CD4-positive, alpha-beta T cell (primary cell): ENCODE data around the gene MRPL36. TPM values are rescaled to one million over a fixed set of nuclear protein-coding genes. Genes with fewer than 3 reads are reported as not detected.
A peak's percentile ranks its signal among the peaks of the same experiment; 100 is the strongest.

Source experiments
- ATAC-seq: fragments of 200-7000 bp; cut with Tn5 transposase; one replicate; pipeline ENCODE4 v1.10.0; 2022; ENCODE audit warnings: mild to moderate bottlenecking; ENCODE audit not compliant: poor library complexity
- CTCF ChIA-PET: fragments of 350-600 bp; sonication (Branson Sonifier 250); formaldehyde crosslinking; loops from one replicate; lab custom pipeline; 2021; ENCODE audit warnings: antibody characterized with exemption, inconsistent platforms; lab: Charles Lee
- POLR2A ChIA-PET: fragments of 350-600 bp; sonication (Branson Sonifier 250); formaldehyde crosslinking; loops from one replicate; lab custom pipeline; 2021; ENCODE audit warnings: antibody characterized with exemption, inconsistent platforms; lab: Charles Lee
- DNase-seq, 14 experiments: peaks; one replicate each; pipeline ENCODE4 v3.0.0-alpha.2; 2013 to 2020; ENCODE audit warnings: mixed read lengths in 2 of 14
- H3K27ac ChIP-seq, 2 donors: one replicate each; pipeline versions ENCODE4 v1.5.1 to v1.7.0; 2013; ENCODE audit warnings: low read length in 2 of 2, low read depth in 1 of 2, mild to moderate bottlenecking in 1 of 2
- H3K27me3 ChIP-seq, 2 experiments: 1 replicate in 1 of 2; 2 replicates in 1 of 2; pipeline versions ENCODE4 v1.6.1 to v1.7.0; 2013; ENCODE audit warnings: low read length in 2 of 2, control low read depth in 1 of 2, mild to moderate bottlenecking in 1 of 2, moderate library complexity in 1 of 2; ENCODE audit not compliant: insufficient read depth in 2 of 2, control insufficient read depth in 1 of 2
- H3K36me3 ChIP-seq: one replicate; pipeline ENCODE4 v1.6.1; 2013; ENCODE audit warnings: low read length, control low read depth; ENCODE audit not compliant: insufficient read depth
- H3K4me1 ChIP-seq: one replicate; pipeline ENCODE4 v1.6.1; 2013; ENCODE audit warnings: low read length, control low read depth; ENCODE audit not compliant: insufficient read depth
- H3K4me3 ChIP-seq: one replicate; pipeline ENCODE4 v1.5.1; 2013; ENCODE audit warnings: mild to moderate bottlenecking, low read length, moderate library complexity
- H3K9me3 ChIP-seq, 2 experiments: 1 replicate in 1 of 2; 2 replicates in 1 of 2; pipeline versions ENCODE4 v1.6.1 to v1.7.0; 2013; ENCODE audit warnings: low read length in 2 of 2, mild to moderate bottlenecking in 2 of 2, control low read depth in 1 of 2, moderate library complexity in 1 of 2; ENCODE audit not compliant: control insufficient read depth in 1 of 2, insufficient read depth in 1 of 2
- H3K27ac Mint-ChIP-seq: one replicate; pipeline ENCODE4 v1.8.0; 2020; ENCODE audit warnings: mixed read lengths
- H3K27me3 Mint-ChIP-seq: one replicate; pipeline ENCODE4 v1.8.0; 2021; ENCODE audit warnings: mixed read lengths
- H3K36me3 Mint-ChIP-seq: one replicate; pipeline ENCODE4 v1.8.0; 2021; ENCODE audit warnings: low read depth, mixed read lengths
- H3K4me1 Mint-ChIP-seq: one replicate; pipeline ENCODE4 v1.8.0; 2021; ENCODE audit warnings: low read depth, mixed read lengths
- H3K4me3 Mint-ChIP-seq: one replicate; pipeline ENCODE4 v1.8.0; 2020; ENCODE audit warnings: mild to moderate bottlenecking, mixed read lengths
- H3K9me3 Mint-ChIP-seq: one replicate; pipeline ENCODE4 v1.8.0; 2020; ENCODE audit warnings: mixed read lengths
- intact Hi-C, 2 experiments: fragments of 100-400 bp; cut with DNase I in 1 of 2; cut with micrococcal nuclease in 1 of 2; formaldehyde crosslinking; loops; one replicate each; pipeline versions ENCODE4 v1.15.1 to v1.9.0; 2023 to 2025; cut with DNase I, micrococcal nuclease
- total RNA-seq, 174 experiments: library from RNA in 2 of 174; stranded (reverse) in 2 of 174; gene quantifications; one replicate each; pipeline ENCODE4 v1.2.3 and lab custom pipeline; 2021 to 2026
- TF ChIP-seq, protein P1 (sequence below): fragments of 200-600 bp; IDR thresholded peaks from one replicate; pipeline ENCODE4 v1.8.0; 2022; ENCODE audit warnings: antibody characterized with exemption, mild to moderate bottlenecking

MRPL36 gene
- total RNA-seq, 2 experiments from 2014 or later = 14.3 to 18.2 TPM

DNA sequence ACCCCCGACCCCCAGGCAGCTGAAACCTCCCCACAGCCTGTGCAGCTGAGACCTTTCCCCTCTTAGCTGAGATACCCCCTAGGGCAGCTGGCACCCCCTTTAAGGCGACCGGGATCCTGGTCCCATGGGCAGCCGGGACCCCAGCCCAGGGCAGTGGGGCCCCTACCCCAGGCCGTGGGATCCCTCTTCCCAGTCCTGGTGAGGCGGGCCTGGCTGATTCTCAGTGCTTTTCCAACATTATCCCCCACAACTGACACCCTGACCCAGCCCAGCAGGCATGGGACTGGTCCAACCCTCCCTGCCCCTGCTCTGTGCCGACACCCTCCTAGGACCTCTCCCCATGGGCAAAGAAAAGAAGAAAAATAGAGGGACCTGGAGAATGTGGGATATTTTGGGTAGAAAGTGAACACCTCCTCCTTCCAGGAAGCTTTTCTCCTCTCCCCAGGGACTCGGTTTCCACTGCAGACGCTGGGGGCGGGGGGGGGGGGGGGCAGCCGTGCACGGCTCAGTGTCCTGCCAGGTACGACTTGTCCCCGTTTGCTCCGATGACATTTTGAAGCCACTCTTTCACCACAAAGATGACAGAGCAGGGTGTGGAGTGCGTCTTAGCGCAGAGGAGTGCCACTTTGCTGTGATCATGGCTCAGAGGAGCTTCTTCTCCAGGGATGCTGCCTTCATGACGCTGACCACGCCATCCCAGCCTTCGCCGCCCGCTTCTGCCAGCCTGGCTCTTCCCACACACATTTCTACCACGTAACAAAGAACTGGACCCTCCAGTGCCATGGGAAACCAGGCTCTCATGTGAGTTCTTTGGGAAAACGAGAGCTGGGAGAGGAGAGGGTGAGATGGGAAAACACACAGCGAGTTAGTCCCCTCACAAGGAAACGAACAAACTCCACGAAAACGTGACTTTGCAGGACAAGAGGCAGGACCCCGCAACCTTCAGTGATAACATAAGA, 47.5 kb downstream of the MRPL36 start:
- TF ChIP-seq, protein P1, sequence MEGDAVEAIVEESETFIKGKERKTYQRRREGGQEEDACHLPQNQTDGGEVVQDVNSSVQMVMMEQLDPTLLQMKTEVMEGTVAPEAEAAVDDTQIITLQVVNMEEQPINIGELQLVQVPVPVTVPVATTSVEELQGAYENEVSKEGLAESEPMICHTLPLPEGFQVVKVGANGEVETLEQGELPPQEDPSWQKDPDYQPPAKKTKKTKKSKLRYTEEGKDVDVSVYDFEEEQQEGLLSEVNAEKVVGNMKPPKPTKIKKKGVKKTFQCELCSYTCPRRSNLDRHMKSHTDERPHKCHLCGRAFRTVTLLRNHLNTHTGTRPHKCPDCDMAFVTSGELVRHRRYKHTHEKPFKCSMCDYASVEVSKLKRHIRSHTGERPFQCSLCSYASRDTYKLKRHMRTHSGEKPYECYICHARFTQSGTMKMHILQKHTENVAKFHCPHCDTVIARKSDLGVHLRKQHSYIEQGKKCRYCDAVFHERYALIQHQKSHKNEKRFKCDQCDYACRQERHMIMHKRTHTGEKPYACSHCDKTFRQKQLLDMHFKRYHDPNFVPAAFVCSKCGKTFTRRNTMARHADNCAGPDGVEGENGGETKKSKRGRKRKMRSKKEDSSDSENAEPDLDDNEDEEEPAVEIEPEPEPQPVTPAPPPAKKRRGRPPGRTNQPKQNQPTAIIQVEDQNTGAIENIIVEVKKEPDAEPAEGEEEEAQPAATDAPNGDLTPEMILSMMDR = no peak
- no peak overlapping the region for H3K27ac Mint-ChIP-seq
- CTCF ChIA-PET = no interaction called here
- peaks cover 0 to 5% of the 10 kb centered on the region in 2 experiments for H3K27me3 ChIP-seq
- peak in 1 of 14 experiments; percentile 2 for DNase-seq
- POLR2A ChIA-PET = no interaction called here
- peaks cover 0 to under 1% of the 10 kb centered on the region in 2 experiments for H3K9me3 ChIP-seq
- H3K9me3 Mint-ChIP-seq = no peaks in the 10 kb centered on the region
- H3K4me3 Mint-ChIP-seq = no peak overlapping the region
- ATAC-seq = no peak
- H3K4me1 Mint-ChIP-seq = no peaks in the 10 kb centered on the region
- no peak overlapping the region for H3K4me3 ChIP-seq
- no peaks in the 10 kb centered on the region for H3K4me1 ChIP-seq
- intact Hi-C loops = no loop called here
- no peaks in the 10 kb centered on the region for H3K36me3 Mint-ChIP-seq
- H3K36me3 ChIP-seq = no peaks in the 10 kb centered on the region
- H3K27ac ChIP-seq = no peak overlapping the region
- peaks cover 4% of the 10 kb centered on the region for H3K27me3 Mint-ChIP-seq

DNA sequence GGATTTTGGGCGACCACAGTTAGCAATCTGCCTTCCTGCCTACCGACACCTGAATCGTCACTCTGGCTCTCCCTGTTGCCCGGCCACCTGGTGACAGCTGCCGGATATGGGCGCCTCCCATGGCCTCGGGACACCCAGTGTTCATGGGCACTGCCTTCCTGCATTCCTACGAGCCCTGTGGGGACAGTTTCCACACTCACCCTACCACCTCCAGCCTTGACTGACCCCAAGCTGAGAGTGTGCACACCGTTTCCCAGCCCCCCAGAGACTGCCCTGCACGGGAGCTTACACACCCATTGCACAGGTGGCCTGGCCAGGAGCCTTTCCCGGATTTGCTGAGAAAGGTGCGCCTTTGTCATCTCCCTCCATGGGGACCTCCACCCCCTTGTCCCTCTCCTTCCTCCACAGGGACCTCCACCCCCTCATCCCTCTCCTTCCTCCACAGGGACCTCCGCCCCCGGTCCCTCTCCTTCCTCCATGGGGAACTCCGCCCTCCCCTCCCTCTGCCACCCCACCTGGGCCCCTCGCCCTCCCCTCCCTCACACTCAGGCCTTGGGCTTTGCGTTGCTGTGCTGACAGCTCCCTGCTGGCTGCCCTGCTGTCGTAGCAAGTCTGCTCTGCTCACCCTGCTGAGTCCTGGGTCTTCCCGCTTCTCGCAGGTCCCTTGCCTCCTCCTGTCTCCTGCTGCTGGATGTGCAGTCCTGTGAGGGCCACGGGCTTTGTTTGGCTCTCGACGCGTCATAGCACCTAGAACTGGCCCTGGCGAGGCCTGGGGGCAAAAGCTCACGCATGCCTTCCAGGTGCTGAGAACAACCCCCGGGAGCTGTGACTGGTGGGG, 48.4 kb downstream of the MRPL36 start:
- no peaks in the 10 kb centered on the region for H3K36me3 Mint-ChIP-seq
- ChIA-PET CTCF (no interaction called here), POLR2A (no interaction called here)
- Histone ChIP-seq H3K36me3 (no peaks in the 10 kb centered on the region), H3K9me3 (no peaks in the 10 kb centered on the region), H3K4me3 (no peak overlapping the region), H3K4me1 (no peaks in the 10 kb centered on the region), H3K27me3 (peaks cover 0 to 5% of the 10 kb centered on the region in 2 experiments), H3K27ac (no peak overlapping the region)
- intact Hi-C loops = no loop called here
- no peak overlapping the region for H3K27ac Mint-ChIP-seq
- H3K9me3 Mint-ChIP-seq = no peaks in the 10 kb centered on the region
- peak in 1 of 14 experiments; percentile 7 for DNase-seq
- peaks cover 4% of the 10 kb centered on the region for H3K27me3 Mint-ChIP-seq
- TF ChIP-seq, protein P1 = no peak
- no peaks in the 10 kb centered on the region for H3K4me1 Mint-ChIP-seq
- ATAC-seq = no peak
- H3K4me3 Mint-ChIP-seq = no peak overlapping the region

DNA sequence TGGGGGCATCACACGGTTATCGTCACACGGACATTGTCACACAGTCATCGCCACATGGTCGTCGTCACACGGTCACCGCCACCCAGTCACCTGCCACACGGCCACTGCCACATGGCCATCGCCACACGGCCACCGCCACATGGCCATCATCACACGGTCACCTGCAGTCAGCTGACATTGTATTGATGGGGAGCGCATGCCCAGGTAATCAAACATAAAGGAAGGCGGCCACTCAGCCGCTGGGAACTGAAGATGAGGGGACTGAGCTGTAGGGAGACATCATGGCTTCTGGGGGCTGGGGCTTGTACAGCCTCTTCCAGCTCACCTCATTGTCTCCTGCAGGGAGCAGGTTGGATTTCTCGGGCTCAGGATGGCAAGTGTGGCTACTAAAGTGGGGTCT, 49.2 kb downstream of the MRPL36 start:
- Mint-ChIP-seq H3K9me3 (no peaks in the 10 kb centered on the region), H3K27ac (no peak overlapping the region), H3K27me3 (peaks cover 4% of the 10 kb centered on the region), H3K36me3 (no peaks in the 10 kb centered on the region), H3K4me3 (no peak overlapping the region), H3K4me1 (no peaks in the 10 kb centered on the region)
- peak in 1 of 14 experiments; percentile 3 for DNase-seq
- Histone ChIP-seq H3K27ac (no peak overlapping the region), H3K4me1 (no peaks in the 10 kb centered on the region), H3K4me3 (no peak overlapping the region), H3K27me3 (peaks cover 0 to 5% of the 10 kb centered on the region in 2 experiments), H3K9me3 (no peaks in the 10 kb centered on the region), H3K36me3 (no peaks in the 10 kb centered on the region)
- TF ChIP-seq, protein P1 = no peak
- intact Hi-C loops = no loop called here
- CTCF ChIA-PET = no interaction called here
- POLR2A ChIA-PET = no interaction called here
- ATAC-seq = no peak
